Fibroblast of pulmonary artery (primary cell): ENCODE results near the gene ATP9A.

ENCODE experiments used
- DNase-seq: peaks from one replicate; pipeline ENCODE4 v3.0.0-alpha.2; 2010; ENCODE audit warnings: low read depth
- H3K4me3 ChIP-seq: replicated peaks from 2 replicates; pipeline ENCODE4 v1.5.1; 2011; ENCODE audit warnings: low read depth, mild to moderate bottlenecking, control low read depth, low read length, moderate library complexity
- TF ChIP-seq, protein P1 (sequence below): IDR thresholded peaks from 2 replicates; pipeline ENCODE4 v1.5.1; 2011; ENCODE audit warnings: mild to moderate bottlenecking, control low read depth, low read length, inconsistent platforms; ENCODE audit errors: missing control alignments

The ATP9A gene

DNA sequence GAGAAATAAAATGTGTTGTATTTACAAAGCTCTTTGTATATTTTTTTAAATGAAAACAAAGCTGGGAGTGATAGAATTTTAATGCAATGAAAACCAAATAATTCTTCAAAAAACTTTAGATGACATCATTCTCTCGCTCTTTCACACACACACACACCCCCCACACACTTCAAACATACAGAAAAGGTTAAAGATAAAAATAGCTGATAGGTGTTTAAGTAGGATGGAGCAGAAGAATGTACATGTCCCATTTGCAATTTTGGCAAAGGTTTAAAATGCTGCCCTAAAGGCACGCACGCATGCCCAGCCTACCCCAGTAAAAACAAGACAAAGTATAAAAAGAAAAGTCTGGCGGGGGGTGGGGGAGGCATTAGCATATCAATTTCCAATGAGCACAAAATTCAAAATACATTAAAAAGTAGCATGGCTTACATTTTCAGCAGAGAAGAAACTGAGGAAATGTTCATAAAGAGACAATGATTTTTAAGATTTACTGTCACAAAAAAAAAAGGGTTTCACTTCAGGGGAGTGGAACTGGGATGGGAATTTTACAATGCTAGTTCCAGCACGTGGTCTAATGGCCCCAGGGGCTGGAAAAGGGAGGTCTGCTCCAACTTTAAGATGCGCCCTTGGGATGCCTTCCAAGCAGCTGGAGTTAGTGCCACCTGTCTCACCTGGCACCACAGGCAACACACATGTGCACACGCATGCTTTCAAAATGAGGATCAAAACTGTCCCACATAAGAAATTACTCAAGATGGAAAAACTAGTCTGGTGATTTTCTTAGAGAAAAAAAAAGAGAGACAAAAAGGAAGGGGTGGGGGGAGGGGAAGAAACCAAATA, 170.6 kb downstream of the ATP9A start:
- TF ChIP-seq, protein P1, sequence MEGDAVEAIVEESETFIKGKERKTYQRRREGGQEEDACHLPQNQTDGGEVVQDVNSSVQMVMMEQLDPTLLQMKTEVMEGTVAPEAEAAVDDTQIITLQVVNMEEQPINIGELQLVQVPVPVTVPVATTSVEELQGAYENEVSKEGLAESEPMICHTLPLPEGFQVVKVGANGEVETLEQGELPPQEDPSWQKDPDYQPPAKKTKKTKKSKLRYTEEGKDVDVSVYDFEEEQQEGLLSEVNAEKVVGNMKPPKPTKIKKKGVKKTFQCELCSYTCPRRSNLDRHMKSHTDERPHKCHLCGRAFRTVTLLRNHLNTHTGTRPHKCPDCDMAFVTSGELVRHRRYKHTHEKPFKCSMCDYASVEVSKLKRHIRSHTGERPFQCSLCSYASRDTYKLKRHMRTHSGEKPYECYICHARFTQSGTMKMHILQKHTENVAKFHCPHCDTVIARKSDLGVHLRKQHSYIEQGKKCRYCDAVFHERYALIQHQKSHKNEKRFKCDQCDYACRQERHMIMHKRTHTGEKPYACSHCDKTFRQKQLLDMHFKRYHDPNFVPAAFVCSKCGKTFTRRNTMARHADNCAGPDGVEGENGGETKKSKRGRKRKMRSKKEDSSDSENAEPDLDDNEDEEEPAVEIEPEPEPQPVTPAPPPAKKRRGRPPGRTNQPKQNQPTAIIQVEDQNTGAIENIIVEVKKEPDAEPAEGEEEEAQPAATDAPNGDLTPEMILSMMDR: no peak
- no peak for DNase-seq
- no peak overlapping the region for H3K4me3 ChIP-seq

DNA sequence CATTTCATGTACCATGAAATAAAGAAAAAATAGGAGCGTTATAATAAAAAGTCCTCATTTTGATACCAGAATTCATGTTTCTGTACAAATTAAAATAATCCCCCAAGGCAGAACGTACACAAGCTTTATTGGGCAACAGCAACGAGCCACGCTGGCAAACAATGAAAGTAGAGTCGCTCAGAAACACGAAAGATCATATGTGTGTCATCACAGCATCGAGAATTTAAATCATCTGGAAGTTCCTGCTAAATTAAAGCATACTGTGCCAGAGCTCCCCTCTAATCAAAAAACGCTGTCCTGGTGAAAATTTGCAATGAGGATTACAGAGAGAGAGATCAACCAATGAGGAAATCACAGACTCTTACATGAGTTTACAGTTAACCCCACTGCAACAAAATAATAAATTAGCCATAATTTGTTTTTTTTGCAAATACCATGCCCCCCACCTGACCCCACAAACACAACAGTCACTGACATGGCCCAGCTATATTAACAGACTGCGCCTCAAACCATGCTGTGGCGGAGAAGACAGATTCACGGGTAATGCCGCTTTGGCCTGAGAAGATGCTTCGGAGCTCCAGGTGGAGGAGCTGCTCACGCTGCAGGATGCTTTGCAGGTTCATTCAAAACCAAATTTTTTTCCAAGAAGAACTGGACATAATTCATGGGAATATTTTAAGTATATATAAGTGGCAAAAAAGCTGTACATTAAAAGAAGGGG, 171.4 kb downstream of the ATP9A start:
- no peak for DNase-seq
- no peak overlapping the region for H3K4me3 ChIP-seq
- TF ChIP-seq, protein P1: no peak

DNA sequence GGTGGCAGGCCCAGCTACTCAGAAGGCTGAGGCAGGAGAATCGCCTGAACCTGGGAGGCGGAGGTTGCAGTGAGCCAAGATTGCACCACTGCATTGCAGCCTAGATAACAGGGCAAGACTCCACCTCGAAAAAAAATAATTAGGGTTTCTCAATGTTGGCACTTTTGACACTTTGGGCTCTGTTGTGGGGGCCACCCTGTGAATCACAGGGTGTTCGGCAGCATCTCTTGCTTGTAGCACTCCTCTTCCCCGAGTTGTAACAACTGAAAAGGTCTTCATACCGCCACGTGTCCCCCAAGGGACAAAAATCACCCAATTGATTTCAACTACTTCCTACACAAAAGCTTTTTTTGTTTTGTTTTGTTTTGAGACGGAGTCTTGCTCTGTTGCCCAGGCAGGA, 172.4 kb downstream of the ATP9A start:
- TF ChIP-seq, protein P1: no peak
- no peak for DNase-seq
- H3K4me3 ChIP-seq: no peak overlapping the region

DNA sequence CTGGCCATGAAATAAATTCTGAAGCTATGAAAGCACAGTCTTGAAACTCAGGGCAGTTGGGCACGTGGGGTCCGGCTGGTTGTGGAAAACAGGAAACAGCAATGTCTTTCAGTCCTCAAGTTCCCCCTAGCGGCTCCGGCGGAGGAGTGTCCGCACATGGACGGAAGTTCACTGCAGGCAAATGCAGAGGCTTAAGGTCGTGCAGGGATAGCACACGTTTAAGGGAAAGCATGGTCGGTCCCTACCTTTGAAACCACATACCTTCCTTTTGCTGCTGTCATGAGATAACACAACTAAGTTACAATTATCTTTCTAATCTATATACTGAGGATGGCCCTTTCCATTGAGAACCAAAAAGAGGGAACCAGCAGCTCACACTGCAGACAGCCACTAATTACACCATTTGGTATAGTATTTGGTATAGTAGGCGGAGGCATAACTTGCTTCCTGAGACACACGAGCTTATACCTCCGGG, 173.1 kb downstream of the ATP9A start:
- H3K4me3 ChIP-seq: no peak overlapping the region
- peak; percentile 92 for DNase-seq
- TF ChIP-seq, protein P1: peak; percentile 94

DNA sequence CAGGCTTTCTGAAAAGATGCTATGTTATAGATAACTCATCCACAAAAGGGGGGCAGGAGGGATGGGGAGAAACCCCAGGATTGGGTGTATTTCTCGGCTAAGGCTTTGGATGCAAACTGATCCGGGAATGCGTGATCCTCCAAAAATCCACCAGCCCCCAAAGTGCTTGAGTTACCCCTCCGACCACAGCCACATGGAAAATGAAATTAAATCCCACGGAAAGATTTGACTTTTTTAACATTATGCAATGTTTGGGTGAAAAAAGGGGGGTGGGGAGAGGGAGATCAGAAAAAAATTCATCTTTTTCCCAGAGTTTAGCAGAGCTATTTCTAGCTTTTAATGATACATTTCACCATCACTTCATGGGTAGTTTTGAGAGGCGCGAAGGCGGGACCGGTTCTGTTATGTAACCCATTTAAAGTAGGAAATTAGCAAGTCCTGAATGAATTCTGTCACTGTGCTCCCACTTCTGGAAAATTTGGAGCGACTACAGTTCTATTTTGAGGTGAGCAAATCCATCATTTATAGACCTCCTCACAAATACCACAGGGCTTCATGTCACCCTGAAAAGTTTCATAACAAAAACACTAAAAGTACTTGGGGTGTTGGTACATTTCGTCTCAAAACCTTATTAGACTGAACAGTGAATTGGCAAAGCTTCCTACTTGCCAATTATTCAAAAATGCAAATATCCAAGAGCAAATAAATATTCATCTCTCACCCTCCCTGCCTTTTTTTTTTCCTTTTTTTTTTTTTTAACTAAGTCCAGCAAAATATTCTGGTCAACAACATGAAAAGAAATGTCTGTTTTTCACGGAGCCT, 173.7 kb downstream of the ATP9A start:
- no peak overlapping the region for H3K4me3 ChIP-seq
- DNase-seq: no peak
- TF ChIP-seq, protein P1: no peak

DNA sequence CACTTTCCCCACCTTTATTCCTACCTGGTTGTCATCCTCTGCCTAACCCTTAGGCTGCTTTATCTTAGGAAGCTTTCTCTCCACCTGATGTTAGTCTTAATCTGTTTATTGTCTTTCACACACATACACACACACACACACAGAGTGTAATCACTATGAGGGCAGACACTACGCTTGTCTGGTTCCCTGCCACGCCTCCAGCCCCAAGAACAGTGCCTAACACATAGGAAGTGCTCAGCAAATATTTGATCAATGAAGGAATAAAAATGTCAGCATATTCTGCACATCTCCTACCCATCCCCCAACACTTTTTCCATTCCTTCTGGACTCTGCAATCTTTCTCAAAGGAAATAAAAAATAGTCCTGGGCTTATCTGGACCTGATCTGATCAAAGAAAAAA, 174.6 kb downstream of the ATP9A start:
- TF ChIP-seq, protein P1: no peak
- no peak overlapping the region for H3K4me3 ChIP-seq
- no peak for DNase-seq
